Measurements from ENCODE around the gene PGD. TPM values are rescaled to one million over a fixed set of nuclear protein-coding genes. Genes with fewer than 3 reads are reported as not detected.

Gene PGD
- 163 and 165 TPM in 2 replicates for total RNA-seq

GRCh38 chr1:10398734-10399443 is at the start of gene PGD:
Gene PGD (plus strand): TSS chr1:10399064. CDS start chr1:10399118, 54 bp downstream.

GRCh38 chr1:10430216-10431069 is 31.6 kb downstream of the PGD start, which contains the start of gene CENPS:
Gene CENPS (plus strand): TSS chr1:10430433. CDS start chr1:10430518, 85 bp downstream.

GRCh38 chr1:10449751-10450150 is 50.9 kb downstream of the PGD start, which contains the start of gene CORT:
Gene CORT (plus strand): TSS chr1:10450031. CDS start chr1:10450224, 193 bp downstream.

Other genes starting within 250 kb of the PGD start
- 34.4 and 38.0 TPM in 2 replicates for gene KIF1B, start 188.5 kb upstream of the PGD start, total RNA-seq
- gene CENPS, start 31.4 kb downstream of the PGD start, total RNA-seq: 19.7 and 22.4 TPM in 2 replicates
- 0.12 TPM in 1 of 2 replicates, not detected in the other for gene CORT, start 51.0 kb downstream of the PGD start, total RNA-seq
- gene DFFA, start 73.5 kb downstream of the PGD start, total RNA-seq: 42.4 and 50.4 TPM in 2 replicates
- 12.0 and 12.5 TPM in 2 replicates for gene PEX14, start 75.9 kb downstream of the PGD start, total RNA-seq

All from uterine smooth muscle cell (primary cell).